BJ (cell line): Measurements from ENCODE around the gene CAD. TPM values are rescaled to one million over a fixed set of nuclear protein-coding genes. Genes with fewer than 3 reads are reported as not detected.

ENCODE experiments used
- CTCF ChIA-PET: fragments of 350-600 bp; formaldehyde crosslinking; extraction: SDS; loops from one replicate; lab custom pipeline; 2021; ENCODE audit warnings: antibody characterized with exemption, inconsistent platforms; lab: Yijun Ruan, JAX
- POLR2A ChIA-PET: fragments of 300-600 bp; sonication (Branson Sonifier 250); formaldehyde crosslinking; extraction: SDS; loops from one replicate; lab custom pipeline; 2021; ENCODE audit warnings: antibody characterized with exemption; lab: Charles Lee
- DNase-seq: peaks from one replicate; pipeline ENCODE4 v3.0.0-alpha.2; 2011; ENCODE audit warnings: low read depth
- H3K27me3 ChIP-seq: 2 replicates; pipeline ENCODE4 v1.6.0; 2011; ENCODE audit warnings: low read length; ENCODE audit not compliant: control insufficient read depth, insufficient read depth
- H3K36me3 ChIP-seq: 2 replicates; pipeline ENCODE4 v1.5.1; 2011; ENCODE audit warnings: low read length; ENCODE audit not compliant: control insufficient read depth, insufficient read depth
- H3K4me3 ChIP-seq: 2 replicates; pipeline ENCODE4 v1.5.1; 2011; ENCODE audit warnings: low read depth, mild to moderate bottlenecking, control low read depth, low read length
- CTCF ChIP-seq: IDR thresholded peaks from 2 replicates; pipeline ENCODE4 v1.5.1; 2011; ENCODE audit warnings: low read depth, mild to moderate bottlenecking, control low read depth, inconsistent platforms, low read length, moderate library complexity; ENCODE audit not compliant: insufficient read depth
- polyA plus RNA-seq: library from polyadenylated mRNA; depleted of rRNA; stranded (reverse); fragments of >200 nt; gene quantifications from 2 replicates; pipeline ENCODE4 v1.2.3, GENCODE V29; 2011

CAD gene
- polyA plus RNA-seq, 1 experiment: 26.6 TPM

- DNase-seq: no peak
- peaks cover 10% of the 10 kb centered on the region for H3K36me3 ChIP-seq
- no peak overlapping the region for H3K4me3 ChIP-seq
- ChIA-PET CTCF (interaction anchor here (1.3 kb wide), 1 partner anchor 238 kb away, joined by 3 read pairs; no protein-coding TSS in a partner anchor), POLR2A (no interaction called here)
- H3K27me3 ChIP-seq: no peaks in the 10 kb centered on the region
- no peak for TF ChIP-seq CTCF
Measured at GRCh38 chr2:27199241-27199640, 17.9 kb upstream of the CAD start.

GRCh38 chr2:27201675-27202074, 15.5 kb upstream of the CAD start:
- DNase-seq: no peak
- H3K36me3 ChIP-seq: peaks cover 14% of the 10 kb centered on the region
- no peaks in the 10 kb centered on the region for H3K27me3 ChIP-seq
- POLR2A ChIA-PET: no interaction called here
- H3K4me3 ChIP-seq: no peak overlapping the region
- TF ChIP-seq CTCF: no peak
- CTCF ChIA-PET: interaction anchor here (1.4 kb wide), 1 partner anchor 102 kb away, joined by 3 read pairs; no protein-coding TSS in a partner anchor

- POLR2A ChIA-PET: interaction anchor here (0.5 kb wide), 1 partner anchor 35 kb away, joined by 3 read pairs; no protein-coding TSS in a partner anchor
Measured at GRCh38 chr2:27202854-27203253, 14.3 kb upstream of the CAD start.

GRCh38 chr2:27203741-27204140, 13.4 kb upstream of the CAD start:
- DNase-seq: no peak
- H3K27me3 ChIP-seq: no peaks in the 10 kb centered on the region
- H3K36me3 ChIP-seq: peaks cover 21% of the 10 kb centered on the region
- no peak for TF ChIP-seq CTCF
- ChIA-PET POLR2A (no interaction called here), CTCF (interaction anchor here (1.1 to 1.8 kb wide), 2 partner anchors 9 to 12 kb away, joined by 3 to 7 read pairs; no protein-coding TSS in a partner anchor)
- no peak overlapping the region for H3K4me3 ChIP-seq

More at GRCh38 chr2:27202854-27203253, 14.3 kb upstream of the CAD start:
- Histone ChIP-seq H3K4me3 (no peak overlapping the region), H3K27me3 (no peaks in the 10 kb centered on the region), H3K36me3 (peaks cover 18% of the 10 kb centered on the region)
- no peak for TF ChIP-seq CTCF
- DNase-seq: no peak
- CTCF ChIA-PET: no interaction called here

- Histone ChIP-seq H3K4me3 (no peak overlapping the region), H3K27me3 (no peaks in the 10 kb centered on the region), H3K36me3 (peaks cover 21% of the 10 kb centered on the region)
- POLR2A ChIA-PET: no interaction called here
- no peak for DNase-seq
- no peak for TF ChIP-seq CTCF
- CTCF ChIA-PET: interaction anchor here (1.8 kb wide), 1 partner anchor 13 kb away, joined by 7 read pairs; no protein-coding TSS in a partner anchor
Measured at GRCh38 chr2:27204566-27204965, 12.6 kb upstream of the CAD start.
